ENCODE results near the gene MRPS26. TPM values are rescaled to one million over a fixed set of nuclear protein-coding genes. Genes with fewer than 3 reads are reported as not detected.
"Not testable (repeated sequence)": the region's sequence is repeated elsewhere in the genome, so short reads cannot be mapped to it uniquely, and the experiment has no call there.

Gene MRPS26
- total RNA-seq, 1 experiment from 2014 or later: 105 TPM

DNA sequence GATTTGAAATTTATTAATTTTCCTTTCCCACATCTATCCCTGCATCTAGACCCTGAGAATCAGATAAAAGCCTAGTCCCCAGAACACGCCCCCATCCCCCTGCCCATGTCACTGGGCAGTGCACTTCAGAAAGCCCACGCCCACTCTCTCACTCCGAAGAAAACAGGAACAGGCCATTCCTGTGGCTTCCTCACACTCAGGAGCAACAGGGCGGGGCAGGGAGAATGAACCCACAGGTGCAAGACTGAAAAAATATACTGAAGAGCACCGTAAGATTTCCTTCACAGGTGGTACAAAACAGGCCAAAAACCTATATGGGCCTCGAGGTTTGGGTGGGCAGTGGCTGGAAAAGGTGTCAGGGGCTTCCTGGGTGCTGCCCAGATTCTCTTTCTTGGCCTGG, 29.0 kb downstream of the MRPS26 start (continued):
- TF ChIP-seq NFE2L1 (CRISPR knock-in tag; IDR thresholded peaks at IDR 0.05): no peak
- TF ChIP-seq RORB (CRISPR knock-in tag; IDR thresholded peaks at IDR 0.05): no peak
- TF ChIP-seq, protein P1, sequence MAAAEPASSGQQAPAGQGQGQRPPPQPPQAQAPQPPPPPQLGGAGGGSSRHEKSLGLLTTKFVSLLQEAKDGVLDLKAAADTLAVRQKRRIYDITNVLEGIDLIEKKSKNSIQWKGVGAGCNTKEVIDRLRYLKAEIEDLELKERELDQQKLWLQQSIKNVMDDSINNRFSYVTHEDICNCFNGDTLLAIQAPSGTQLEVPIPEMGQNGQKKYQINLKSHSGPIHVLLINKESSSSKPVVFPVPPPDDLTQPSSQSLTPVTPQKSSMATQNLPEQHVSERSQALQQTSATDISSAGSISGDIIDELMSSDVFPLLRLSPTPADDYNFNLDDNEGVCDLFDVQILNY (CRISPR knock-in tag; IDR thresholded peaks at IDR 0.05): no peak
- TF ChIP-seq, protein P2, sequence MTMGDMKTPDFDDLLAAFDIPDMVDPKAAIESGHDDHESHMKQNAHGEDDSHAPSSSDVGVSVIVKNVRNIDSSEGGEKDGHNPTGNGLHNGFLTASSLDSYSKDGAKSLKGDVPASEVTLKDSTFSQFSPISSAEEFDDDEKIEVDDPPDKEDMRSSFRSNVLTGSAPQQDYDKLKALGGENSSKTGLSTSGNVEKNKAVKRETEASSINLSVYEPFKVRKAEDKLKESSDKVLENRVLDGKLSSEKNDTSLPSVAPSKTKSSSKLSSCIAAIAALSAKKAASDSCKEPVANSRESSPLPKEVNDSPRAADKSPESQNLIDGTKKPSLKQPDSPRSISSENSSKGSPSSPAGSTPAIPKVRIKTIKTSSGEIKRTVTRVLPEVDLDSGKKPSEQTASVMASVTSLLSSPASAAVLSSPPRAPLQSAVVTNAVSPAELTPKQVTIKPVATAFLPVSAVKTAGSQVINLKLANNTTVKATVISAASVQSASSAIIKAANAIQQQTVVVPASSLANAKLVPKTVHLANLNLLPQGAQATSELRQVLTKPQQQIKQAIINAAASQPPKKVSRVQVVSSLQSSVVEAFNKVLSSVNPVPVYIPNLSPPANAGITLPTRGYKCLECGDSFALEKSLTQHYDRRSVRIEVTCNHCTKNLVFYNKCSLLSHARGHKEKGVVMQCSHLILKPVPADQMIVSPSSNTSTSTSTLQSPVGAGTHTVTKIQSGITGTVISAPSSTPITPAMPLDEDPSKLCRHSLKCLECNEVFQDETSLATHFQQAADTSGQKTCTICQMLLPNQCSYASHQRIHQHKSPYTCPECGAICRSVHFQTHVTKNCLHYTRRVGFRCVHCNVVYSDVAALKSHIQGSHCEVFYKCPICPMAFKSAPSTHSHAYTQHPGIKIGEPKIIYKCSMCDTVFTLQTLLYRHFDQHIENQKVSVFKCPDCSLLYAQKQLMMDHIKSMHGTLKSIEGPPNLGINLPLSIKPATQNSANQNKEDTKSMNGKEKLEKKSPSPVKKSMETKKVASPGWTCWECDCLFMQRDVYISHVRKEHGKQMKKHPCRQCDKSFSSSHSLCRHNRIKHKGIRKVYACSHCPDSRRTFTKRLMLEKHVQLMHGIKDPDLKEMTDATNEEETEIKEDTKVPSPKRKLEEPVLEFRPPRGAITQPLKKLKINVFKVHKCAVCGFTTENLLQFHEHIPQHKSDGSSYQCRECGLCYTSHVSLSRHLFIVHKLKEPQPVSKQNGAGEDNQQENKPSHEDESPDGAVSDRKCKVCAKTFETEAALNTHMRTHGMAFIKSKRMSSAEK (CRISPR knock-in tag; IDR thresholded peaks at IDR 0.05; ENCODE audit: borderline replicate concordance): no peak

DNA sequence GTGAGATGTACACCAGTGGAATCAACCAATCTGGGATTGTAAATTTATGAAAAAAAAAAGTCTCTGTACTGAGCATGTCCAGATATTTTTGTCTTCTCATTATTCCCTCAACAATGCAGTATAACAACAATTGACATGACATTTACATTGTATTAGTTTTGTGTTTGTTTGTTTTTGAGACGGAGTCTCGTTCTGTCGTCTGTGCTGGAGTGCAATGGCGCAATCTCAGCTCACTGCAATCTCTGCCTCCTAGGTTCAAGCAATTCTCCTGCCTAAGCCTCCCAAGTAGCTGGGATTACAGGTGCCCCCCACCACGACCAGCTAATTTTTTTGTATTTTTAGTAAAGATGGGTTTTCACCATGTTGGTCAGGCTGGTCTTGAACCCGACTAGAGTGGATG, 29.5 kb downstream of the MRPS26 start:
- POLR2A ChIA-PET; H3K4me1 Mint-ChIP-seq; DNase-seq (ENCODE audit: low spot score); H3K27ac Mint-ChIP-seq; ATAC-seq; H3K36me3 Mint-ChIP-seq; H3K4me3 Mint-ChIP-seq: not testable (repeated sequence)
- Mint-ChIP-seq H3K9me3 (peaks cover 19% of the 10 kb centered on the region), H3K27me3 (ENCODE audit: low read depth) (peaks cover 73% of the 10 kb centered on the region)
- CTCF ChIA-PET: interaction anchor here (1.5 kb wide), 1 partner anchor 22 kb away, joined by 6 read pairs; no protein-coding TSS in a partner anchor

DNA sequence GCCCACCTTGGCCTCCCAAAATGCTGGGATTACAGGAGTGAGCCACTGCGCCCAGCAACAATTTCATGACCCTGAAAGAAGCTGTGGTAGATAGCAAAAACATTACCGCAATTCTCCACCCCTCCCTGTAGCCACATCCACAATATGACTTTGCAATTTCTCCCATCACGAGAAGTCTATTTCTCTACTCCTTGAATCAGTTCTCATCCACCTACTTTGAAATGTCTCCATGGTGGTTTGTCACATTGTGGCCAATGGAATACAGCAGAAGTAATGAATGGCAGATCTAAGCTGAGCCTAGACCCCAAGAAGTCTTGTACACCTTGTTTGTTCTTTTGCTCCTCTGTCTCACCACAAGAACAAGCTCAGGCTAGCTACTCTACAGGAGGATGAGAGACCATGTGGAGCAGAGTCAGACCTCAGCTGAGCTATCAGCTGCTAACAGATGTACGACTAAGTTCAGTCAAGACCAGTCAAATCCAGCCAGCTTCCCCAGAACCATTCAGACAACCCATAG, 31.8 kb downstream of the MRPS26 start:
- TF ChIP-seq EMX1 (CRISPR knock-in tag; IDR thresholded peaks at IDR 0.05): no peak
- no peak overlapping the region for H3K4me3 Mint-ChIP-seq
- H3K4me1 Mint-ChIP-seq: peaks cover under 1% of the 10 kb centered on the region
- peaks cover 19% of the 10 kb centered on the region for H3K9me3 Mint-ChIP-seq
- ChIA-PET POLR2A (no interaction called here), CTCF (interaction anchor here (0.7 to 1.8 kb wide), 13 partner anchors 8 to 1600 kb away, joined by 3 to 14 read pairs (median 5); no protein-coding TSS in a partner anchor)
- no peak for ATAC-seq
- H3K27me3 Mint-ChIP-seq (ENCODE audit: low read depth): peaks cover 73% of the 10 kb centered on the region
- peaks cover 9% of the 10 kb centered on the region for H3K36me3 Mint-ChIP-seq
- DNase-seq (ENCODE audit: low spot score): no peak
- no peak overlapping the region for H3K27ac Mint-ChIP-seq

DNA sequence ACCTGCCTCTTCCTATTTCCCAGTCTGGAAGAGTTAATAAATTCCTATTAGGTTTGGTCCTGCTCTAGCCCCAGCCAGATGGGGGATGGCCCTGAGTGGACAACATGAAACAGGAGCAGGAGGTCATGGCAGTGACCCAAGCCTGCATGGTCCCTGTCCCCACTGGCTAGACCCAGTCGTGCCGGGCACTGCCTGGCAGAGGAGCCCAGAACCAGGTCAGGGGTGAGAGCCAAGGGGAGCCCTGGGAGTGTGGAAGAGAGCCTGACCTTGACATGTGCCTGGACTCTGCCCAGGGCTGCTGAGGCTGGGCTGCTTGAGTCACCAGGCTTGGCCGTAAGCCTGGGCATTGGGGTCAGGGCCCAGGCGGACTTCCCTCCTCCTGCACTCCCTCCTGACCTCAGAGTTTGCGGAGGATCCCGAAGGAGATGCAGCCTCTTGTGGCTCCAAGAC, 35.1 kb downstream of the MRPS26 start:
- no peak overlapping the region for H3K4me3 Mint-ChIP-seq
- H3K9me3 Mint-ChIP-seq: no peaks in the 10 kb centered on the region
- H3K27me3 Mint-ChIP-seq (ENCODE audit: low read depth): peaks cover 59% of the 10 kb centered on the region
- TF ChIP-seq GTF2I (CRISPR knock-in tag; conservative IDR thresholded peaks at IDR 0.05): no peak
- ATAC-seq: no peak
- no peak overlapping the region for H3K27ac Mint-ChIP-seq
- POLR2A ChIA-PET: no interaction called here
- no peak for DNase-seq (ENCODE audit: low spot score)
- no peaks in the 10 kb centered on the region for H3K36me3 Mint-ChIP-seq
- peaks cover 7% of the 10 kb centered on the region; the same call in 1 of the 2 replicates for H3K4me1 Mint-ChIP-seq
- CTCF ChIA-PET: no interaction called here

DNA sequence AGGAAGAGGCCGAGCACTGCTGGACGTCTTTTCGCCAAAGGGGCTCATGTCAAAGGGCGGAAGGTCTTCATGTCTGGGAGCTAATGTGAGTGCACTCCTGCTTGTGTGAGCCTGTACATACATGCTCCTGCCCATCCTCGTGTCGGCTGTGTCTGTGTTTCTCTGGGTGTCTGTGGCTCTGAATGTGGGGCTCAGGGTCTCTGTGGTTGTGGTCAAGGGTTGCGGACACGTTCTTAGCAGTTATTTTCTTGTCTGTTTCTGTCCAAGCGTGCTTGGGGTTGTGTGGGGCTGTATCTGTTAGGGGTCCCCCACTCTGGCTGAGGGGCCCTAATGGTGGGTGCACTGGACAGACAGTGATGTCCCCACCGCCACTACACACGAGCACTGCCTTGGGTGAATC, 35.8 kb downstream of the MRPS26 start:
- peaks cover 7% of the 10 kb centered on the region; the same call in 1 of the 2 replicates for H3K4me1 Mint-ChIP-seq
- peaks cover 59% of the 10 kb centered on the region for H3K27me3 Mint-ChIP-seq (ENCODE audit: low read depth)
- H3K9me3 Mint-ChIP-seq: no peaks in the 10 kb centered on the region
- ATAC-seq (no peak), DNase-seq (ENCODE audit: low spot score) (no peak)
- CTCF ChIA-PET: no interaction called here
- peak overlapping the region; percentile 64 for H3K4me3 Mint-ChIP-seq
- no peaks in the 10 kb centered on the region for H3K36me3 Mint-ChIP-seq
- TF ChIP-seq MXD4 (CRISPR knock-in tag; IDR thresholded peaks at IDR 0.05; ENCODE audit: borderline replicate concordance): no peak
- TF ChIP-seq, protein P3, sequence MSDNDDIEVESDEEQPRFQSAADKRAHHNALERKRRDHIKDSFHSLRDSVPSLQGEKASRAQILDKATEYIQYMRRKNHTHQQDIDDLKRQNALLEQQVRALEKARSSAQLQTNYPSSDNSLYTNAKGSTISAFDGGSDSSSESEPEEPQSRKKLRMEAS (CRISPR knock-in tag; IDR thresholded peaks at IDR 0.05): no peak
- TF ChIP-seq, protein P4, sequence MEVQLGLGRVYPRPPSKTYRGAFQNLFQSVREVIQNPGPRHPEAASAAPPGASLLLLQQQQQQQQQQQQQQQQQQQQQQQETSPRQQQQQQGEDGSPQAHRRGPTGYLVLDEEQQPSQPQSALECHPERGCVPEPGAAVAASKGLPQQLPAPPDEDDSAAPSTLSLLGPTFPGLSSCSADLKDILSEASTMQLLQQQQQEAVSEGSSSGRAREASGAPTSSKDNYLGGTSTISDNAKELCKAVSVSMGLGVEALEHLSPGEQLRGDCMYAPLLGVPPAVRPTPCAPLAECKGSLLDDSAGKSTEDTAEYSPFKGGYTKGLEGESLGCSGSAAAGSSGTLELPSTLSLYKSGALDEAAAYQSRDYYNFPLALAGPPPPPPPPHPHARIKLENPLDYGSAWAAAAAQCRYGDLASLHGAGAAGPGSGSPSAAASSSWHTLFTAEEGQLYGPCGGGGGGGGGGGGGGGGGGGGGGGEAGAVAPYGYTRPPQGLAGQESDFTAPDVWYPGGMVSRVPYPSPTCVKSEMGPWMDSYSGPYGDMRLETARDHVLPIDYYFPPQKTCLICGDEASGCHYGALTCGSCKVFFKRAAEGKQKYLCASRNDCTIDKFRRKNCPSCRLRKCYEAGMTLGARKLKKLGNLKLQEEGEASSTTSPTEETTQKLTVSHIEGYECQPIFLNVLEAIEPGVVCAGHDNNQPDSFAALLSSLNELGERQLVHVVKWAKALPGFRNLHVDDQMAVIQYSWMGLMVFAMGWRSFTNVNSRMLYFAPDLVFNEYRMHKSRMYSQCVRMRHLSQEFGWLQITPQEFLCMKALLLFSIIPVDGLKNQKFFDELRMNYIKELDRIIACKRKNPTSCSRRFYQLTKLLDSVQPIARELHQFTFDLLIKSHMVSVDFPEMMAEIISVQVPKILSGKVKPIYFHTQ (CRISPR knock-in tag; IDR thresholded peaks at IDR 0.05): no peak
- TF ChIP-seq ZNF671 (CRISPR knock-in tag; IDR thresholded peaks at IDR 0.05): no peak
- TF ChIP-seq TCF7 (CRISPR knock-in tag; IDR thresholded peaks at IDR 0.05; ENCODE audit: low read depth): no peak
- no peak for TF ChIP-seq HMGA2 (CRISPR knock-in tag; IDR thresholded peaks at IDR 0.05)
- TF ChIP-seq, protein P5, sequence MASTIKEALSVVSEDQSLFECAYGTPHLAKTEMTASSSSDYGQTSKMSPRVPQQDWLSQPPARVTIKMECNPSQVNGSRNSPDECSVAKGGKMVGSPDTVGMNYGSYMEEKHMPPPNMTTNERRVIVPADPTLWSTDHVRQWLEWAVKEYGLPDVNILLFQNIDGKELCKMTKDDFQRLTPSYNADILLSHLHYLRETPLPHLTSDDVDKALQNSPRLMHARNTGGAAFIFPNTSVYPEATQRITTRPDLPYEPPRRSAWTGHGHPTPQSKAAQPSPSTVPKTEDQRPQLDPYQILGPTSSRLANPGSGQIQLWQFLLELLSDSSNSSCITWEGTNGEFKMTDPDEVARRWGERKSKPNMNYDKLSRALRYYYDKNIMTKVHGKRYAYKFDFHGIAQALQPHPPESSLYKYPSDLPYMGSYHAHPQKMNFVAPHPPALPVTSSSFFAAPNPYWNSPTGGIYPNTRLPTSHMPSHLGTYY (CRISPR knock-in tag; IDR thresholded peaks at IDR 0.05): no peak
- TF ChIP-seq NFATC4 (CRISPR knock-in tag; IDR thresholded peaks at IDR 0.05): no peak
- no peak for TF ChIP-seq ZNF263 (CRISPR knock-in tag; IDR thresholded peaks at IDR 0.05; ENCODE audit: low read depth)
- no peak for TF ChIP-seq SMAD4 (CRISPR knock-in tag; IDR thresholded peaks at IDR 0.05)
- no peak for TF ChIP-seq ZNF121 (CRISPR knock-in tag; IDR thresholded peaks at IDR 0.05)
- TF ChIP-seq CREM (CRISPR knock-in tag; IDR thresholded peaks at IDR 0.05): no peak
- no peak for TF ChIP-seq ZNF396 (CRISPR knock-in tag; IDR thresholded peaks at IDR 0.05; ENCODE audit: borderline replicate concordance)
- no peak for TF ChIP-seq OVOL2 (CRISPR knock-in tag; IDR thresholded peaks at IDR 0.05; ENCODE audit: borderline replicate concordance)
- no peak overlapping the region for H3K27ac Mint-ChIP-seq
- POLR2A ChIA-PET: no interaction called here

Data from WTC11 (cell line).